ENCODE results near the gene CDC42EP2. TPM values are rescaled to one million over a fixed set of nuclear protein-coding genes. Genes with fewer than 3 reads are reported as not detected.

Gene CDC42EP2, protein sequence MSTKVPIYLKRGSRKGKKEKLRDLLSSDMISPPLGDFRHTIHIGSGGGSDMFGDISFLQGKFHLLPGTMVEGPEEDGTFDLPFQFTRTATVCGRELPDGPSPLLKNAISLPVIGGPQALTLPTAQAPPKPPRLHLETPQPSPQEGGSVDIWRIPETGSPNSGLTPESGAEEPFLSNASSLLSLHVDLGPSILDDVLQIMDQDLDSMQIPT
- 1.6 and 2.7 TPM in 2 replicates for total RNA-seq

DNA sequence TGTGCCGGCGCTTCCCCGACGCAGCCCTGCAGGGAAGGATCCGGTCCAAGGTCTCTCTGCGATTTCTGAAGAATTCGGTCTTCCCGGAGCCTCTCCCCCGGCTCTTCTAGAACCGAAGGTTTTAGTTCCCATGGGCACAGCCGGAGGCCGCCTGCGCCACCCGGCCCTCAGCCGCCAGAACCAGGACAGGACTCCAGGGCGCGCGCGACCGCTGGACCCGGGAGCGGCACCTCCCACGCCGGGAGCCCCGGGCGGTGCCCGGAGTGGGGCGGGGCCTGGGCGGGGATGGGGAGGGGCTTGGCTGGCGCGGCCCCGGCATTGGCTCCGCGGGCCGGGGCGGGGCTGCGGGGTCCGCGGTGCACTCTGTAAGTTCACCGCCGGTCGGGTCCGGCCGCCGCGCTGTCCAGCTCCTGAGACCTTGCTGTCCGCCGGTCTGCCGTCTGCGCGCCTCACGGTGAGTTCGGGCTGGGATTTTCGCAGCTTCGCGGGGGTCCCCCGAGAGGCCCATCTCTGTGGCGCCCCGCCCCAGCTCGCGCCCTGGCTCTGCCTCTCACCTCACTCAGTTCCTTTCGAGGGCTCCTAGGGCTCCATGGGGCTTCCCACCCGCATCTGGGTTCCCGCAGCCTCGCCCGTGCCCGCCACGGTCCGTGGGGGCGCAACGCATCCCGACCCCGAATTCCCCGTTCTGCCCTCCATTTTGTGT, at the start of gene CDC42EP2:
Gene CDC42EP2, plus strand, starts transcription at position 366 of the 703 bp plus-strand sequence. CDS start 6,033 bp downstream, outside the sequence.
- intact Hi-C loops (cut with micrococcal nuclease): loop anchor here (1.0 to 2.0 kb wide), 8 partner anchors 19 to 196 kb away; partner anchors contain the start of genes DPF2, POLA2 and TIGD3
- Mint-ChIP-seq H3K9me3 (no peaks in the 10 kb centered on the region), H3K4me1 (ENCODE audit: low read depth) (peaks cover 7% of the 10 kb centered on the region), H3K27ac (no peak within 1 kb of the TSS), H3K4me3 (peak within 1 kb of the TSS; percentile 73), H3K27me3 (ENCODE audit: insufficient read depth) (peaks cover 10% of the 10 kb centered on the region), H3K36me3 (ENCODE audit: low read depth) (no peaks in the 10 kb centered on the region)
- DNase-seq (ENCODE audit: low spot score): peak; percentile 72

DNA sequence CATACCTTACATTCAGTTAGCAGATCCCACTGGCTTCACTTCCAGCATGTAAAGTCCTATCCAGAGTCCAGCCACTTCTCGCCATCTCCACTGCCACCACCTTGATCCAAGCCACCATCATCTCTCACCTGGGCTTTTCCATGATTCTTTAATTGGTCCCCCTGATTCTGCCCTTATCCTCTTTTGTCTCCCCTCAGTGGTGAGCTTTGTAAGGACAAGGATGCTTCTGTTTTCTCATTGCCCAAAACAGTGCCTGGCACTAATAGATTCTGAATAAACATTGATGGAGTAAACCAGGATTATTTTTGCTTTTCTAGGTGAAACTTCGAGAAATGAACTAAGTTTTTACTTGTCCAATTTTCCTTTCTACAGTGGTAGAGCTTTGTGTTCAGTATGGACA, 48.5 kb upstream of the CDC42EP2 start:
- Mint-ChIP-seq H3K9me3 (no peaks in the 10 kb centered on the region), H3K4me3 (peak overlapping the region; percentile 5), H3K4me1 (ENCODE audit: low read depth) (peaks cover 37% of the 10 kb centered on the region), H3K27ac (peak overlapping the region; percentile 40), H3K27me3 (ENCODE audit: insufficient read depth) (no peaks in the 10 kb centered on the region), H3K36me3 (ENCODE audit: low read depth) (peaks cover 36% of the 10 kb centered on the region)
- intact Hi-C loops (cut with micrococcal nuclease): no loop called here
- DNase-seq (ENCODE audit: low spot score): no peak

DNA sequence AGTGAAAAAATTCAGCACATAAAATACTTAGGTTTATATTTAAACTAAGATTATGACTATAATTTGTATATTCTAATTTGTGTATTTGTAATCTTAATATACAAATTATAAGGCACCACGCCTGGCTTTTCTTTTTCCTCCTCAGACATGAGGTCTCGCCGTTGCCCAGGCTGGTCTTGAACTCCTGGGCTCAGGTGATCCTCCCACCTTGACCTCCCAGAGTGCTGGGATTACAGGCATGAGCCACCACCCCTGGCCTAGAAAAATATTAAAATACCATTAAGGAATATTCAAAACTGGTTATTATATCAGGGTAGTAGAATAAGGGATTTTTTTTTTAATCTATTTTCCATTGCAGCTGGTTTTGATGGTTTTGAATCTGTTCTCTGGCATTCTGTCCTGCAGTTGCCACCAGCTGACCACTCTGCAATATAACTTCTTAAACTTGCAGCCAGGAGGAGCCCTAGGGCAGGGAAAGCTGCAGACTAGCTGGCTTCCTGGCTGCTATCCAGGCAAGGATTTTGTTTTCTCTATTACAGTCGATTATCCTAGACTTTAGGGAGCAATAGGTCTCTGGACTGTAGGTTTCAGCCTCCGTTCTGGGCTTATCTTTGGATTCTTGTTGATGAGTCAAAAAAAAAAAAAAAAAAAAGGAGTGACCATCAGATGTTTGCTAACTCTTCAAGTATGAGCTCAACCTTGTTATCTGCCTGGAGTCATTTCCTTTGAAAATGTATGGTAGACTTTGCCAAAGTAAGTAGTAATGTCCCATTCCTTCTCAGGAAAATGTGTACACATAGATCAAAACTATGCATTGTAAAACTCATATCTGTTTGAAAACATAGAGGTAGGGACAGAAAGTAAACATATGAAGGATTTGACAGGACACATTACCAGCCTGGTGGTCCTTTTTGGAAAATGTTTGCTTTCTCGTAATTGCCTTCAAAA, 39.7 kb upstream of the CDC42EP2 start:
- Mint-ChIP-seq H3K27me3 (ENCODE audit: insufficient read depth) (no peaks in the 10 kb centered on the region), H3K36me3 (ENCODE audit: low read depth) (peaks cover 28% of the 10 kb centered on the region), H3K4me1 (ENCODE audit: low read depth) (peaks cover 16% of the 10 kb centered on the region), H3K9me3 (no peaks in the 10 kb centered on the region), H3K4me3 (no peak overlapping the region), H3K27ac (no peak overlapping the region)
- DNase-seq (ENCODE audit: low spot score): no peak
- intact Hi-C loops (cut with micrococcal nuclease): loop anchor here (1.0 kb wide), 3 partner anchors 40 to 235 kb away; no protein-coding TSS in a partner anchor

DNA sequence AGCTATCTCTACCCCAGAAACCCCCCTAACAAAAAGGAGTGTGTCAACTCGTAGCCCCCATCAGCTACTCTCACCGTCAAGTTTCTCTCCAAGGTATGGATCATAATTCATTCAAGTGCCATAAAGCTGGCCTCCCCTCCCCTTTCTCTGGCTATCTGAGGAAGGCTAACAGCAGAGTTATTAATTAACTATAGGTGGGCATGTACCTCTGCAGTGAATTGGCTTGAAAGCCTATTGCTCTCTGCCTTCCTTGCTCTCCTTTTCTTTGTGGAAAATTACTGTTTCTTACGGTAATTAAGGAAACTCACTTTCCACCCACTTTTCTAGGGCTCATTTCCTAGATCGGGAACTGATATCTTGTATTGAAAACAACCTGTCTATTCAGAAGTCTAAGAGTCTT, 38.8 kb upstream of the CDC42EP2 start:
- no peak for DNase-seq (ENCODE audit: low spot score)
- intact Hi-C loops (cut with micrococcal nuclease): loop anchor here (1.0 kb wide), 3 partner anchors 39 to 234 kb away; no protein-coding TSS in a partner anchor
- Mint-ChIP-seq H3K9me3 (no peaks in the 10 kb centered on the region), H3K27me3 (ENCODE audit: insufficient read depth) (no peaks in the 10 kb centered on the region), H3K36me3 (ENCODE audit: low read depth) (peaks cover 25% of the 10 kb centered on the region), H3K27ac (no peak overlapping the region), H3K4me1 (ENCODE audit: low read depth) (peaks cover 19% of the 10 kb centered on the region), H3K4me3 (no peak overlapping the region)

DNA sequence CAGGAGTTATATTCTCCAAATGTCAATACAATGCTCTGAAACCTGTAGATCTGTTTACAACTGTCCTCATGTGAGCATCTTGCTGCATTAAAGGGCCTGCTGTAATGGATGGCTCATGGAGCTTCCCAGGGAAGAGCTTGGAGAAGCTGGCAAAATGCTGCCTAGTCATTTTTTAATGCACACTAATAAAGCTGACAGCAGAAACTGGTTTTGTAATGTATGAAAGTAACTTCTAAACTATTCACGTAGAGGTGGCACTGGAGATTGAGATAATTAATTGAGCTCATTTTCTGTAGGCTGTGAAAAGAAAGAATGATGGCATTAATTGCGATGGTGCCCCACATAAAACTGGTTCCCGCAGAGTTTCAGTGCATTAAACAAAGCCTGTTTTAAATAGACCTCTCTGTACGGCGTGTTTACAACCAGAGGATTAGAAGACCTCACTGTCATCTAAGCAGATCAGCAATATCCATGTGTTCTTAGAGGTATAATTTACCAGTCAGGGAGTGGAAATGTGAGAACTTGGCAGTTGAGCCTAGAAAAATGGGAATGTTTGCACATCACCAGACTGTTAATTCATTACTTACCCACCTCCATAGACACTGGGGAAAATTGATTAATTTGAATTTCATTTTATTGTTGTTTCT, 36.9 kb upstream of the CDC42EP2 start:
- no peak overlapping the region for H3K27ac Mint-ChIP-seq
- no peaks in the 10 kb centered on the region for H3K27me3 Mint-ChIP-seq (ENCODE audit: insufficient read depth)
- no peak for DNase-seq (ENCODE audit: low spot score)
- H3K9me3 Mint-ChIP-seq: no peaks in the 10 kb centered on the region
- intact Hi-C loops (cut with micrococcal nuclease): no loop called here
- peaks cover 19% of the 10 kb centered on the region for H3K4me1 Mint-ChIP-seq (ENCODE audit: low read depth)
- no peak overlapping the region for H3K4me3 Mint-ChIP-seq
- H3K36me3 Mint-ChIP-seq (ENCODE audit: low read depth): peaks cover 37% of the 10 kb centered on the region

DNA sequence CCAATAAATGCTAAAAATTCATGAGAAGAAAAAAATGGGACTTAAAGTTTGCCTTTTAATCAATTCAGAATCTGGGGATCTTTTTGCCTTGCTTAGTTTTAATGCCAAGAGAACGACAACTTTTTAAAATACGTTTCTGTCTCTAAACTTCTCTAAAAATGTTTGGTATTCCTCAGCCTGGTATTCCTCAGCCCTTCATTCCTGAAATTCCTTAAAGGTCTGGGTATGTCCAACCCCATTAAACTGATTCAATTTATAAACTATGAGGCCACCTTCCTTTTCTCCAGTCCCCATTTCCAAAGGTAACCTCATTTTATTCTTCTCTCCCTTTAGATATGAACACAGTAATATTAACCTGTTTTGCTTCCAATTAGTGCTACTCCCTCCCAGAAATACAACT, 36.3 kb upstream of the CDC42EP2 start:
- H3K36me3 Mint-ChIP-seq (ENCODE audit: low read depth): peaks cover 37% of the 10 kb centered on the region
- H3K27ac Mint-ChIP-seq: no peak overlapping the region
- DNase-seq (ENCODE audit: low spot score): no peak
- intact Hi-C loops (cut with micrococcal nuclease): no loop called here
- H3K9me3 Mint-ChIP-seq: no peaks in the 10 kb centered on the region
- H3K4me3 Mint-ChIP-seq: no peak overlapping the region
- no peaks in the 10 kb centered on the region for H3K27me3 Mint-ChIP-seq (ENCODE audit: insufficient read depth)
- H3K4me1 Mint-ChIP-seq (ENCODE audit: low read depth): peaks cover 19% of the 10 kb centered on the region

DNA sequence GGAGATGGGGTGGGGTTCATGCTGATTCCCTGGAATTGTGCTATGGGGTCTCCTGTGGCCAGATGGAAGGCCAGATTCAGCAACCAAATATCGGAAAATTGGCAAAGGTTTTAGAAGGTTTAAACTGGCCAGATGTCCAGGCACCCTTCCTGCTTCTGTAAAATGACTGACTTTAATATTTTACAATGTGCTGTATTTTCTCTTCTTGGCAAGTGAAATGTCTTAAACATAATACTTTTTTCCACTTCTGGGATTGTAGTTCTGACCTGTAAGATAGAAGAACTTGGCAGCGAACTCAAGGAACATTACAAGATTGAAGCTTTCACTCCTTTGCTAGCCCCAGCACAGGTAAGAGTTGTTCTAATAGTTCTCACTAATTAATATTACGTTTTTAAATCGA, 35.4 kb upstream of the CDC42EP2 start:
- Mint-ChIP-seq H3K27ac (peak overlapping the region; percentile 83), H3K36me3 (ENCODE audit: low read depth) (peaks cover 38% of the 10 kb centered on the region), H3K9me3 (no peaks in the 10 kb centered on the region), H3K4me1 (ENCODE audit: low read depth) (peaks cover 19% of the 10 kb centered on the region), H3K27me3 (ENCODE audit: insufficient read depth) (no peaks in the 10 kb centered on the region), H3K4me3 (peak overlapping the region; percentile 43)
- intact Hi-C loops (cut with micrococcal nuclease): loop anchor here (1.0 kb wide), 1 partner anchor 36 kb away; no protein-coding TSS in a partner anchor
- DNase-seq (ENCODE audit: low spot score): no peak

DNA sequence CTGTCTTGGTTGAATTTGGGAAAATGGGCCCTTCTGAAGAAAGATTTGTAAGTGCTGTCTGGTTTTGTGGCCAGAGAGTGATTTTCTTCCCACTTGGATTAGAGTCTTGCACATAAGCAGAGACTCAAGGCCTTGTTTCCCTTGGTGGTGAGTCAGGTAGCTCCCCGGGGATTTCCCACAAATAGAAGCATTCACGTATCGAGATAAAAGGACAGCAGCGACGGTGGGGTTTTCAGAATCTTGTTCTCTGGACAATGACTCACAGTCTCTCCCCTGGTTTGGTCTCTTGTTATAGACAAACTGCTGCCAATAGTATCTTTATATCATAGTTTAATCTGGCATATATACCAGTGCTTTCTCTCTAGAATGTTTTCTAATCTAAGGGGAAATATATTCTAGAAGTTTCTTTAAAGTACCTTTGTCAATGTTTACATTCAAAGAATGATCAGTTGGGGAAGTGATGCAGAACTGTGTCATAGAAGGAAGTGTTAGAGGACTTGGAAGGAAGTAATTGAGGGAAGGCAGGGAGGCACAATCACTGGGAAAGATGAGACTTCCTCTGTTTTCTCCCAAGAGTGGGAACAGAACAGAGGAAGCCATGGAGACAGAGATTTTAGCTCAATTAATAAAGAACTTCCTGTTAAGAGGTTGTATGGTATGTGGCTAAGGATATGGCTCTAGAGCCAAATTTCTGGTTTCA, 34.8 kb upstream of the CDC42EP2 start:
- Mint-ChIP-seq H3K4me3 (peak overlapping the region; percentile 43), H3K4me1 (ENCODE audit: low read depth) (peaks cover 19% of the 10 kb centered on the region), H3K9me3 (no peaks in the 10 kb centered on the region), H3K27me3 (ENCODE audit: insufficient read depth) (no peaks in the 10 kb centered on the region), H3K27ac (peak overlapping the region; percentile 83), H3K36me3 (ENCODE audit: low read depth) (peaks cover 38% of the 10 kb centered on the region)
- intact Hi-C loops (cut with micrococcal nuclease): loop anchor here (1.0 kb wide), 1 partner anchor 35 kb away; no protein-coding TSS in a partner anchor
- peak; percentile 5 for DNase-seq (ENCODE audit: low spot score)

DNA sequence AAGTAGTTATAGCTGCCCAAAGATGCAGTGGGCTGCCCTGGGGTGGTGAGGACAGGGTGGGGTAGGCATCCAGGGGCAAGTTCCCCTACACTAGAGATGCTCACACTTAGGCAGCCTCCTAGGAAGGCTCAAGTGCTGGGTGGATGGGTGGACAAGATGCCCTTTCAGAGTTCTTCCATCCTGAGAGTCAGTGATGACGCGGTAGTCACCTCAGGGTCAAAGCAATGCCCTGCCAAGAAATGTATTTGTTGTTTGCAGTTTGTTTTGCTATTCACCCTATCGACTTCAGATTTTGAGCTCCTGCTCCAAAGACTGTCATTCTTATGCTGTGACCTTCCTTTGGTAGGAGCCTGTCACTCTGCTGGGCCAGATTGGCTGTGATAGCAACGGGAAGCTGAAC, 34.0 kb upstream of the CDC42EP2 start:
- intact Hi-C loops (cut with micrococcal nuclease): no loop called here
- no peaks in the 10 kb centered on the region for H3K9me3 Mint-ChIP-seq
- peaks cover 19% of the 10 kb centered on the region for H3K4me1 Mint-ChIP-seq (ENCODE audit: low read depth)
- no peak overlapping the region for H3K27ac Mint-ChIP-seq
- DNase-seq (ENCODE audit: low spot score): no peak
- peaks cover 42% of the 10 kb centered on the region for H3K36me3 Mint-ChIP-seq (ENCODE audit: low read depth)
- H3K4me3 Mint-ChIP-seq: no peak overlapping the region
- no peaks in the 10 kb centered on the region for H3K27me3 Mint-ChIP-seq (ENCODE audit: insufficient read depth)

DNA sequence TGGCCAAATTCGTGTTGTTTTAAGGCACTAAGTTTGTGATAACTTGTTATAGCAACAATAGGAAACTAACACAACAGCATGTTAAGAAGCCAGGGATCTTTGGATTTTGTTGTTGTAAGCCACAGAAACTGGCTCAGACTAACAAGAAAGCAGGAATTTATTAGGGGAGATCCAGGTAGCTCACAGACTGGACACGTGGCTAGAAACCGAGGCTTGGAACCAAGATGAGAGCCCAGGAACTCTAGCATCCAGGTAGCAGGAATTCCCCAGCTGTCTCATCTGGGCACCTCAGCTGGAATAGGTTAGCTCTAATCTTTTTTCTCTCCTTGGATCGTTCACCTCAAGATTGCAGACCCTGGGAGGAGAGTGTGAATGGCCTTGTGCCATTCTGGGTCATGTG, 28.0 kb upstream of the CDC42EP2 start:
- Mint-ChIP-seq H3K27ac (no peak overlapping the region), H3K9me3 (no peaks in the 10 kb centered on the region), H3K27me3 (ENCODE audit: insufficient read depth) (no peaks in the 10 kb centered on the region), H3K4me3 (no peak overlapping the region), H3K36me3 (ENCODE audit: low read depth) (peaks cover 42% of the 10 kb centered on the region), H3K4me1 (ENCODE audit: low read depth) (no peaks in the 10 kb centered on the region)
- intact Hi-C loops (cut with micrococcal nuclease): no loop called here
- no peak for DNase-seq (ENCODE audit: low spot score)

DNA sequence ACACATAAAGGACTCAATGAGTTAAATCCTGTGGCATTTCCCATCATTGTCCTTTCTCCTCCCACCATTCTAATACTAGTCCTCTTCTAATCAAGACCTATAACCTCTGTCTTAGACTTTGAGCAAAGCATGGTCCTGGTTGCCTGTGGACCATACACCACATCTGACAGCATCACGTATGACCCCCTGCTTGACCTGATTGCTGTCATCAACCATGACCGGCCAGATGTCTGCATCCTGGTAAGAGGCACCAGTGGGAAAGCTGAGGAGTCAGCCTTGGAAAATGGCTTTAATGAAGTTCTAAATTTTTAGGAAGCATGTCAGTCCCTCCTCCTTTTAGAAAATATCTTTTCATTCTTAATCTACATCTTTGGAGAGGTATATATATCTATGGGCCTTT, 27.1 kb upstream of the CDC42EP2 start:
- H3K36me3 Mint-ChIP-seq (ENCODE audit: low read depth): peaks cover 41% of the 10 kb centered on the region
- DNase-seq (ENCODE audit: low spot score): no peak
- H3K4me3 Mint-ChIP-seq: no peak overlapping the region
- intact Hi-C loops (cut with micrococcal nuclease): no loop called here
- peak overlapping the region; percentile 6 for H3K27ac Mint-ChIP-seq
- no peaks in the 10 kb centered on the region for H3K27me3 Mint-ChIP-seq (ENCODE audit: insufficient read depth)
- H3K9me3 Mint-ChIP-seq: no peaks in the 10 kb centered on the region
- no peaks in the 10 kb centered on the region for H3K4me1 Mint-ChIP-seq (ENCODE audit: low read depth)
